ENCODE data around the gene SUCNR1. TPM values are rescaled to one million over a fixed set of nuclear protein-coding genes. Genes with fewer than 3 reads are reported as not detected.
"Not testable (repeated sequence)": the region's sequence is repeated elsewhere in the genome, so short reads cannot be mapped to it uniquely, and the experiment has no call there.

SUCNR1 gene
- total RNA-seq, 1 donor from 2014 or later = 0.75 TPM

DNA sequence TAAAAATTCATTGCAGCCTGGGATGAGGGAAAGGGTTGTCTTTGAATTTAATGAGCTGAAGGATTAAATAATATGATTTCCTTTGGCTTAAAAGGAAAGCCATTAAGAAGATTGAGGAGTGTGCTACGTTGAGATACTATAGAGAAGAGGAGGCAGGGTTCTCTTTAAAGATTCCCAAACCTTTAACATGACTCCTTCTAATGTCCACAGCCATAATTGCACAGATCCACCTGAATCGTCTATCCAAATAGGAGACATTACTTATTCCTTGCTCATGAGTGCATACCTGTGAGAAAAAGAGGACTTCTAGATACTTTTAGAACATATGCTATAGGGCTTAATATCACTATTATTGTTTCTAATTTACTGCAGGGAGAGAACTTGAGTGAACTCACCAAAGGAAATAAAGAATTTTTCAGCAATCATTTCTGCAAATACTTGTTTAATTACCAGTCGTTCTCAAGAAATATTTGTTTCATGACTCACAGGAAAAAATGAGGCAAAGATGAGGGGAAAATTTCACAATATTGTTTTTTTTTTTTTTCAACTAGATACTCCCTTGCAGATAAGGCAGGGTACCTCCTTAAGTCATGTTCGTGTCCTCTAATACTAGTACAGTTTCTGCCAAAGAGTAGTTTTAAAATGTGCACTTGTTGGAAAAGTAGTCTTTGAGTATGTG lies 8.9 kb upstream of the SUCNR1 start:
- TF ChIP-seq, protein P1, sequence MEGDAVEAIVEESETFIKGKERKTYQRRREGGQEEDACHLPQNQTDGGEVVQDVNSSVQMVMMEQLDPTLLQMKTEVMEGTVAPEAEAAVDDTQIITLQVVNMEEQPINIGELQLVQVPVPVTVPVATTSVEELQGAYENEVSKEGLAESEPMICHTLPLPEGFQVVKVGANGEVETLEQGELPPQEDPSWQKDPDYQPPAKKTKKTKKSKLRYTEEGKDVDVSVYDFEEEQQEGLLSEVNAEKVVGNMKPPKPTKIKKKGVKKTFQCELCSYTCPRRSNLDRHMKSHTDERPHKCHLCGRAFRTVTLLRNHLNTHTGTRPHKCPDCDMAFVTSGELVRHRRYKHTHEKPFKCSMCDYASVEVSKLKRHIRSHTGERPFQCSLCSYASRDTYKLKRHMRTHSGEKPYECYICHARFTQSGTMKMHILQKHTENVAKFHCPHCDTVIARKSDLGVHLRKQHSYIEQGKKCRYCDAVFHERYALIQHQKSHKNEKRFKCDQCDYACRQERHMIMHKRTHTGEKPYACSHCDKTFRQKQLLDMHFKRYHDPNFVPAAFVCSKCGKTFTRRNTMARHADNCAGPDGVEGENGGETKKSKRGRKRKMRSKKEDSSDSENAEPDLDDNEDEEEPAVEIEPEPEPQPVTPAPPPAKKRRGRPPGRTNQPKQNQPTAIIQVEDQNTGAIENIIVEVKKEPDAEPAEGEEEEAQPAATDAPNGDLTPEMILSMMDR (conservative IDR thresholded peaks at IDR 0.05) = no peak
- Mint-ChIP-seq H3K4me1 (ENCODE audit: unreplicated experiment) (no peaks in the 10 kb centered on the region), H3K4me3 (no peak overlapping the region), H3K27me3 (no peaks in the 10 kb centered on the region), H3K27ac (no peak overlapping the region), H3K9me3 (no peaks in the 10 kb centered on the region), H3K36me3 (no peaks in the 10 kb centered on the region)
- DNase-seq (ENCODE audit: extremely low spot score, unreplicated experiment) = no peak

DNA sequence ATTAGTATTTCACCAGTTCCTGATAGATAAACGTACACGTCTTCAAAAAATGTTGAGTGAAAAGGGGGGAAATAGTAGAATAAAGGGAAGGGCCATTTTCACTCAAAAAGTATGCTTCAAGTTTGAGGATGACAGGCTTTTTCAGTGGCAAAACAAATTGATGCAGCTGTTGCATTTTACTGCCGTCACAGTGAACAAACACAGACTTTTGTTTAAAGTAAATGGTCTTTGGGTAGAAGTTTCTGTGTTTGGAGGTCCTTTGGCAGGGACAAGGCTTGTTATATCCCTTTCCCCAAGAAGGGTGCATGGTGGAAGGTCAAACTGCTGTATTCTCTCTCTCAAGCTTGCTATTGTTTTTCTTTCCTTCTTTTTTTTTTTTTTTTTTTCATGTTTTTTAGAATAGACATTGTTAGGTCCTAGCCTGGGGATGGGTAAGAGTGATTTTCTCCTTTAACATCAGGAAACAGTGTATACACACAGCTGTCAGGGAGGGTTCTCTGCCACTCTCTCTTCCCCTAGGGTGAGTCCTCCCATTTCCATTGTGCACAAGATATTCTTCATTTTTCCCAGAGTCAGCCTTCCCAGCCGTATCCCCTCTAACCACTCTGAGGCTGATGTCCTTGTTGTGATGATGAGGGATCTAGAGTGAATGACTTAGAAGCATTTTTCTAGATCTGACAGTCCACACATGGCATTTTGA lies 6.6 kb upstream of the SUCNR1 start:
- peaks cover 4% of the 10 kb centered on the region for H3K4me1 Mint-ChIP-seq (ENCODE audit: unreplicated experiment)
- no peak overlapping the region for H3K4me3 Mint-ChIP-seq
- no peak for DNase-seq (ENCODE audit: extremely low spot score, unreplicated experiment)
- H3K36me3 Mint-ChIP-seq = no peaks in the 10 kb centered on the region
- TF ChIP-seq, protein P1 (conservative IDR thresholded peaks at IDR 0.05) = no peak
- H3K9me3 Mint-ChIP-seq = no peaks in the 10 kb centered on the region
- no peaks in the 10 kb centered on the region for H3K27me3 Mint-ChIP-seq
- H3K27ac Mint-ChIP-seq = no peak overlapping the region

- no peak overlapping the region for H3K27ac Mint-ChIP-seq
- no peak overlapping the region for H3K4me3 Mint-ChIP-seq
- H3K27me3 Mint-ChIP-seq = no peaks in the 10 kb centered on the region
- no peaks in the 10 kb centered on the region for H3K9me3 Mint-ChIP-seq
- no peak for DNase-seq (ENCODE audit: extremely low spot score, unreplicated experiment)
- no peaks in the 10 kb centered on the region for H3K36me3 Mint-ChIP-seq
- peaks cover 4% of the 10 kb centered on the region for H3K4me1 Mint-ChIP-seq (ENCODE audit: unreplicated experiment)
- TF ChIP-seq, protein P1 (conservative IDR thresholded peaks at IDR 0.05) = no peak
These were observed 5.8 kb upstream of the SUCNR1 start for GRCh38 chr3:151867666-151868065.

- TF ChIP-seq, protein P1 (conservative IDR thresholded peaks at IDR 0.05) = no peak
- H3K27ac Mint-ChIP-seq = no peak overlapping the region
- H3K4me1 Mint-ChIP-seq (ENCODE audit: unreplicated experiment) = peaks cover 4% of the 10 kb centered on the region
- no peaks in the 10 kb centered on the region for H3K9me3 Mint-ChIP-seq
- no peaks in the 10 kb centered on the region for H3K27me3 Mint-ChIP-seq
- DNase-seq (ENCODE audit: extremely low spot score, unreplicated experiment) = no peak
- no peak overlapping the region for H3K4me3 Mint-ChIP-seq
- H3K36me3 Mint-ChIP-seq = no peaks in the 10 kb centered on the region
These were observed 4.3 kb upstream of the SUCNR1 start for GRCh38 chr3:151869181-151869580.

GRCh38 chr3:151871639-151872468 lies 1.6 kb upstream of the SUCNR1 start:
- peaks cover 10% of the 10 kb centered on the region for H3K4me1 Mint-ChIP-seq (ENCODE audit: unreplicated experiment)
- no peak overlapping the region for H3K4me3 Mint-ChIP-seq
- TF ChIP-seq, protein P1 (conservative IDR thresholded peaks at IDR 0.05) = no peak
- no peak overlapping the region for H3K27ac Mint-ChIP-seq
- H3K9me3 Mint-ChIP-seq = no peaks in the 10 kb centered on the region
- no peaks in the 10 kb centered on the region for H3K27me3 Mint-ChIP-seq
- H3K36me3 Mint-ChIP-seq = no peaks in the 10 kb centered on the region
- DNase-seq (ENCODE audit: extremely low spot score, unreplicated experiment) = no peak

DNA sequence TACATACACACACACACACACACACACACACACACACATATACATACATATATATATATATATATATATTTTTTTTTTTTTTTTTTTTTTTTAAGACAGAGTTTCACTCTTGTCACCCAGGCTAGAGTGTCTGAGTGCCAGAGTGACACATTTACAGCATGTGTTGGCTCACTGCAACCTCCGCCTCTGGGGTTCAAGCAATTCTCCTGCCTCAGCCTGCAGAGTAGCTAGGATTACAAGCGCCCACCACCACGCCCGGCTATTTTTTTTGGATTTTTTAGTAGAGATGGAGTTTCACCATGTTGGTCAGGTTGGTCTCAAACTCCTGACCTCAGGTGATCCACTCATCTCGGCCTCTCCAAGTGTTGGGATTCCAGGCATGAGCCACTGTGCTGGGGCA lies 636 bp downstream of the SUCNR1 start:
- not testable (repeated sequence) for H3K36me3 Mint-ChIP-seq; H3K27ac Mint-ChIP-seq; H3K4me1 Mint-ChIP-seq (ENCODE audit: unreplicated experiment); H3K27me3 Mint-ChIP-seq; DNase-seq (ENCODE audit: extremely low spot score, unreplicated experiment); H3K4me3 Mint-ChIP-seq; H3K9me3 Mint-ChIP-seq
